Globus pallidus (tissue), 1 donor: Measurements from ENCODE around the gene SYT2.

Experiments
- DNase-seq: peaks from one replicate; pipeline ENCODE4 v3.0.0-alpha.2; 2015; ENCODE audit warnings: low spot score

The SYT2 gene

DNA sequence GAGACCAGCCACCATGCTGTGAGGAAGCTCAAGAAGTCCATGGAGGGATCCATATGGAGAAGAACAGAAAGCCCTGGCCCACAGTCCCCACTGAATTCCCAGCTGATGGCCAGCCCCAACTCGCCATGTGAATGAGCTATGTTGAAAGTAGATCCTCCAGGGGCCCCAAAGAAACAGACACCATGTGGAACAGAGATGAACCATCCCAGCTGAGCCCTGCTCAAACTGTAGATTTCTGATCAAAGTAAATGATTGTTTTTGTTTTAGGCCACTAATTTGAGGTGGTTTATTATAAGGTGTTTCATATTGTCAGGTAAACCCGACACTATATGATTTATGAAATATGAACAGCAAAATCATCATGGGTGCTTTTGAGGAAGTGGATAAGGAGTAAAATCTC, 32.8 kb downstream of the SYT2 start:
- no peak for DNase-seq

DNA sequence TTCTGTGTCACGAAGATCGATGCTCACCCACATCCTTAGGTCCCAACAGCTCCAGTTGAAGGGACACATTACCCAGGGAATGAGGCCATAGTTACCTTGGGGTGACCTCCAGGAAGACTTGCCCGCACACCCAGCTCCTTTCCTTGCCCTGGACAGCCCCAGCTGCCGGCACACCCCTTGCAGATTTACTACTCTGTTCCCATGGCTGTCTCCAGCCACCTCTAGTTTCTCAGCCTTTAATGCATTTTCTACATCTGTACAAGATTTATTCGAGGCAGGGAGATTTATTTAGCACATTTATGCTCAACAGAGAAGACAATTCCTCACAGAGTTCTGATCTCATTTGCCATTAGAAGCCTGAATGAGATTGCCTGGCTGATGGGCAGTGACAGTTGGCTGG, 36.7 kb downstream of the SYT2 start:
- DNase-seq = no peak

DNA sequence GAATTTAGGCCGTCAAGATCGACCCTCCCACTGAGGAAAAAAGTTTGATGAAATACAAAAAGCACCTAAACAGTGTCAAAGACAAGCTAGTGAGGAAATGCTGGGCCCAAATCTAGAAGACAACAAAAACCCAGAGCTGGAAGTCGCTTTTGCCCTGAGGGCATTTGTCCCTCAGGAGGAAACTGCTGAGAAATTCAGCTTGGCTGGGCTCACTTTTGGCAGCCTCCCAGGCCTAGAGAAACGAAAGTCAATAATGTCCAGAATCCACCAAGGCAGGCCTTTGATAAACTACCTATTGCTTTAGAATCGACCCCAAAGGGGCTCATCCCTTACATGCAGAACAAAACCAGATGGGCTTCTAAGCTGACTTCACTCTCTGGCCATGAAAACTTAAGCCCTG, 38.9 kb downstream of the SYT2 start:
- no peak for DNase-seq

DNA sequence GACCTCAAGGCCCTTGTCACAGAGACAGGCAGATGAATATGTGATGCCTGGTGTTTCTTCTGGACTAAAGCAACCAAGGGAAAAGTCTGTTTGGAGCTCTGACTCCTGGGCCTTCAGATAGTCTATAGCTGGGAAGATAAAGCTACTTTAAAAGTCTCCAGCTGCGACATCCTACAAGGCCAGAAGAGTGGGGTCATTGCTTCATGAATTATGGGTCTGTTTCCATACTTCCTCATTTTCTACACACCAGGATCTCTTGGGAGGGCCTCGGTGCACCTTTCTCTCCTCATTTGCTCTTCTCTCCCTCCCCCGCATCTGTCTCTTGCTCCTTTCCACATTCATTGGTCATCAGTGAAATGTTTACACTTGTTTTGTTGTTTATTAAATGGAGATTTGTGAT, 44.8 kb downstream of the SYT2 start:
- DNase-seq = no peak

DNA sequence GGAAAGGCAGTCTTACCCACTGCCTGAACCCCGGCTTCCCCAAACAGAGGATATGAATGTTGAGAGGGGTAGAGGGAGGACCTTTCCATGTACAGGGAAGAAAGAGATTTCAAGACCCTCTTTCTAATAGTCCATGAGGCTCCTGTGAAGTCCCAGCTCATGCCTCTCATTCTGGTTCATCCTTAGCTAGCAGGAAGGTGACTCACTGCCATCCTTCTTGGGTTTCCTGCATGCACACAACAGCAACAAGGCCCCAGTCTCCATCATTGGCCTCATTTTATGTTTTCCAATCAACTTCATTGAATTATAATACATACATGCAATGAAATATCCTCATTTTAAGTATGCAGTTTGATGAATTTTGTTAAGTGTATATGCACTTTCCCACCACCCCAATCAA, 46.2 kb downstream of the SYT2 start:
- DNase-seq = no peak

DNA sequence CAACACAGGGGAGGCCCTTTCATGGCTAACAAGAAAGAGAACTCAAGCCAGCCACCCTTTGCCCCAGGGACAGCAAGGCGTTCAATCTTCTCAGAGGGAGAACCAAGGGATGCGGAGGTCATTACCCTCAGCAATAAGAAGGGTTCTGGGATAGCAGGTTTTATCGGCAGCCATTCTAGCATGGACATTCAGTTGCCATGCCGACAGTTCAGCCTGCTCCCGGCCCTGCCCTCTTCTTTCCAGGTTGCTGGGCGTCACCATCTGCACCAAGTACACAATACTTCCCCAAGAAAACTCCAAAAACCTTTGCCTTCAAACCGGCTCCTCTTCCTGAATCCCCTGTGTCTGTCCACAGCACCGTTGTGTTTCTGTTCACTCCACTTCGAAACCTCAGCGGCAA, 47.1 kb downstream of the SYT2 start:
- DNase-seq = no peak

DNA sequence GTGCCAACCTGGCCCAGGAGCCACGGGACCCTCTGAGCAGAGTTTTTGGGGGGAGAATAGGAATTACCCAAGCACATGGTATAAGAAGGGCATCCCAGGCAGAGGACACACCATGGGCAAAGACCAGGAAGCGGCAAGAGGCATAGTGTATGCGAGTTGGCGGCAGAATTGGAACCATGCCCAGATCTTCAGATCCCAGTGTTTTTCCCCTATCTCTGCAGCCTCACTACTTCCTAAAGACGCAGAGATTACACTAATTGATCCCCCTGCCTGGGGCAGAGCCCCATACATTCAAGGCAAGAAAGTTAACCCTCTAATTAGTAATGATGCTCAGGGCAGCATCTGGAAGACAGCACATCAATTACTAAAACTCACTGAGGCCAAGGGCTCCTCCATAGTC, 48.2 kb downstream of the SYT2 start:
- no peak for DNase-seq

DNA sequence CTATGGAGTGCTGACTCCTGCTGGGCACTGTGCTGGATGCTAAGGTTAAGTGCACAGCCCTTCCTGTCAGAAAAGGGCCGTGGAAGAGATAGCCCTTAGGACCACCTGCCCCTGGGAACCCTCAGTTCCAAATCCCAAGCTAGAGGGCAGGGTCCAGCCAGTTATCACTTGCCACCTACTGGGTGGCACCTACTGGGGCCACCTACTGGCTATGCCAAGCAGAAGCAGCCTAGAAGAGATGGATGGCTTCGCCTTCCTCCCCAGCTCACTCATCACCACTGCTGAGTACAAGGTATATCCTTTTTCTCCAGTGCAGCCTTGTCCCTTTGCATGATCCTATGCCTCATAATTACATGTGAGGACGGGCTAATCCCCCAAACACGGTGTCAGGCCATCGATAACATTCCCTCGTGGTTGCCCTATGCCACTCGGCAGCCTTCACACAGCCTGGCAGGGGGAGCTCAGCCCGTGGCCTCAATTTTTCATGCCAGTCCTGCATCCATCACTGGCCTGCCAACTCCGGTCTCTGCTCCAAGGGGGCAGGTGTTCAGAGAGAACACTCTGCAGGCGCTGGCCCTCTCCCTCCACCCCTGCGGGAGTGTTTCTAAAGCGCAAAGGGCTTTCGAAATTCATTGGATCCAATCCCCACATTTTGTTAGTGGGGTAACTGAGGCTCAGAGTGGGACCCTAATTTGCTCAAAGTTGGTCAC, 49.0 kb downstream of the SYT2 start:
- no peak for DNase-seq

DNA sequence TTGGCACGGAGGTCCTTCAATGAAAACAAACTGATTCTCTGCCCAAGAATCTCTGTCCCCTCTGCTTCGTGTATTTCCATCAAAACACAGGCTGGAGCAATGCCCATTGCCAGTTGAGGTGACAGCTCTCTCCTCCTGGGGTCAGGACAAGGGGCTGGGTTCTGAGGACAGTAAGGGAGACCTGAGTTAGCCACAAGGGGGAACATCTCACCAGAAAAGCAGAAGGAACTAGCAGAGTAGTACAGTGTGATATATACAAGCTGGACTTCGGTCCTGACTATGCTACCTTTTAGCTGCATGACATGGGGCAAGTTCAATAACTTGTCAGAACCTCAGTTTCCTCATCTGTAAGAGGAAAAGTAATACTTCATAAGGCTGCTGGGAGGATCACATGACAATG, 50.3 kb downstream of the SYT2 start:
- no peak for DNase-seq

DNA sequence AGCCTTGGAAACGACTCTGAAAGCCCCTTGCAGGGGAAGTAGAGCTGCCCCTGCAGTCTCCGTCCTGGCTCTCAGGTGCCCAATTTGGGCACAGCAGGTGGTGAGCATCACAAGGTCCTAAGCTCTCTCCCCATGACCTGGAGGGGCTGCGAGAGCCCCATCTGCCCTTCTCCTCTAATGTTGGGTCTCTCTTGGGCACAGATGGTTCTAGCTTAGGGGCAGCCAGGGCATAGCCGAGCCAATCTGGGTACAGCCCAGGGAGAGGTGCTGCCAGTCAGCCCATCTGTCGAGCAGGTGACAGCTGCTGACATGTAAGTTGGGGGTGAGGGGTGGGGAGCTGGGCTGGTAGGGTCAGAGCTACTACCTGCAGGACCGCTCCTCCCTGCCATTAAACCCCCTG, 50.7 kb downstream of the SYT2 start:
- no peak for DNase-seq

DNA sequence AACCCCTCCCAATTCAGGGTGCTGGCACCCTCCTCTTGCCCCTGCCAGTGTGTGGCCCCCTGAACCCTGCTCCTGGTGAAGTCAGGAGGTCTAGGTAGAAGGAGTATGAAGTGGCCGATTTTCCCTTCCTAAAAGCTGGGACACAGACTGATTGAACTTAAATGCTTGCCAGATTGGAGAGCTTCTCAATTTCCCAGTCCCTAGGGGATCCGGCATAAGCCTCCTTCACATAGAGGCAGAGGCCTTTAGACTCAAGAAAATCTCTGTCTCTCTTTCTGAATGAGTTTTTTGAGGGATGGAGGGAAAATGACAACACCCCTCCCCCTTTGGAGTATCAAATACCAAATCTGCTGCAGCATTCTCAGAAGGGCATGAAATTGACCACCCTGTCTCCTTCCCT, 51.5 kb downstream of the SYT2 start:
- DNase-seq = no peak

DNA sequence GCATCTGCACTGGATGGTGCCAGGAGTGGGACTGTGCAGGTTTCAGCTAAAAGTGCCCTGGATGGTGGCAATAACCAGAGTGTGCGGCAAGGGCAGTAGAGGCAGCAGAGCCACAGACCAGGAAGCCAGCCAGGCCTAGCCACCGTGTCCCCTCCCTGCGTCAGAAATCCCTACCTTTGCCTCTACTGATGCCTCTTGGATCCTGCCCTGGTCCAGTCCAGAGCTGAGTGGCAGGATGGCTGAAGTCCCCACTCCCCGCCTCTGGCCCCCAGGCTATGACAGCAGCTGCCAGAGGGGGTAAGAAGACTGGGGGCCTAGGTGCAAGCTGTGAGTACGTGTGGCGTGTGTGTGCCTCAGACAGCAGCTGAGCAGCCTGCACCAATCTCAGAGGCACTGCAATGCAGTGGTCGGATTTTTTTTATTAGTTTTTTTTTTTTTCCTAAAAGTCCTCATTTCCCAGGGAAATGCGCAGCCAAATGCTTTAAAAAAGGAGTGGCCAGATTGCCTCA, 51.9 kb downstream of the SYT2 start:
- DNase-seq = no peak

DNA sequence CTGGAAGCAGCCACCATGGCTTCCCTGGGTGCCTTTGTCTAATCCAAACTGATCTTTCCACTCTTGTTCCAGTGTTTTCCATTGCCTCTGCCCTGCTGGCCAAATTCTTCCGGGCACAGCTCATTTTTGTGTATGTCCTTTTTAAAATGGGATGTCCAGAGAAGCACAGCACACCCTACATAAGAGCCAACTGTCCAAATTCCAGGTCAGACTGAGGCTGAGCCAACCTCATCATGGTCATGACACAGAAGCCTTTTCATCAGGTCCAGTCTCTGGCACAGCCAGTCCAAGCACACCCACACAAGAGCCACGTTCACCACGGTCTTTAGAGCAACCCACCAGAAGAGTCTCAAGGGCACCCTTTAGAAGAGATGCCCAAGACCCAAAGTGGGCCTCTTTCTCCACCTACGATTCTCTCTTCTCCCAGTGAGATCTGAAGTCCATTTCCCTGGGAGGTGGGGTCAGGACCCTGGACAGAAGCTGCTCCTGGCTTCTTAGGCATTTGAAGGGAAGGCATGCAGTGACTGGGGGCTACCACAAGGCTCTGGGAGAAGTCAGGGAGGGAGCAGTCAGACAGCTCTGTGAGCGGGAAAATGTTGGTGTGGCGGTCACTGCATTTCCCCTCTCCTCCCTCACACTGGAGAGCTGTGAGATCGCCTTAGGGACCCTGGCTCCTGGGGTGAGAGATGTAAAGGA, 53.2 kb downstream of the SYT2 start:
- DNase-seq = no peak

DNA sequence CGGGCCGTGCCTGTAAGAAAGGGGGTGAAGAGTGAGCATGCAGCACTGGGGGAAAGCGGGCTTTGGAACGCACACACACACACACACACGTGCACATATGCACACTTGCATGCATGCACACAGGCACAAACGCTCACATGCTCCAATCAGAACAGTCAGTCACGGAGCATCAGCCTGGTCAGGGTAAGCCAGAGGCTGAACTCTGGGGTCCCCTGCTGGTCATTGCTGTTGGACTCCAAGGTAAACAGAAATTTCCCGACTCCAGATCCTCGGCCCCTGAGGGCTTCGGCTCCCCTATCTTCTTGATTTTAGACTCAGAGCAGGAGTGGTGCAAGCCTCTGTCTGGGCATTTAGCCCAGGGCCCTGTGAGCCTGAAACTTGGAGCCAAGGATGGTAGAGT, 54.2 kb downstream of the SYT2 start:
- no peak for DNase-seq

DNA sequence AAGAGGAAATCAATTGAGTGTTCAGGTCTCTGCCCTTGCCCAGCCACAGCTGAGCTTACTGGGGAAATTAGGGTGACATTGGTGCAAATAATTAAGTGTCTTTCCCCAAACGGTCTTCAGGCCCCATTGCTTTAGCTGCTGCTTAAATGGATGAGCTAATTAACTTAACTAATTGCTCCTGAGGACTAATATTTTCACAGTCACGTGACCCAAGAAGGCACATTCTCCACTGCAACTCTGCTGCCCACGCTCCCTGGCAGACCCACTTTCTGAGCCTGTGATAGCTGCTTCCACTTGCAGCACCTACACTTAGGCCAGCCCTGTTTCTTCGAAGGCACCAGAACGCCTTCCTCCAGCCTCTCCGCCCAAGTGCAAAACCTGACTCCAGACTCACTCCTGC, 56.2 kb downstream of the SYT2 start:
- DNase-seq = no peak

DNA sequence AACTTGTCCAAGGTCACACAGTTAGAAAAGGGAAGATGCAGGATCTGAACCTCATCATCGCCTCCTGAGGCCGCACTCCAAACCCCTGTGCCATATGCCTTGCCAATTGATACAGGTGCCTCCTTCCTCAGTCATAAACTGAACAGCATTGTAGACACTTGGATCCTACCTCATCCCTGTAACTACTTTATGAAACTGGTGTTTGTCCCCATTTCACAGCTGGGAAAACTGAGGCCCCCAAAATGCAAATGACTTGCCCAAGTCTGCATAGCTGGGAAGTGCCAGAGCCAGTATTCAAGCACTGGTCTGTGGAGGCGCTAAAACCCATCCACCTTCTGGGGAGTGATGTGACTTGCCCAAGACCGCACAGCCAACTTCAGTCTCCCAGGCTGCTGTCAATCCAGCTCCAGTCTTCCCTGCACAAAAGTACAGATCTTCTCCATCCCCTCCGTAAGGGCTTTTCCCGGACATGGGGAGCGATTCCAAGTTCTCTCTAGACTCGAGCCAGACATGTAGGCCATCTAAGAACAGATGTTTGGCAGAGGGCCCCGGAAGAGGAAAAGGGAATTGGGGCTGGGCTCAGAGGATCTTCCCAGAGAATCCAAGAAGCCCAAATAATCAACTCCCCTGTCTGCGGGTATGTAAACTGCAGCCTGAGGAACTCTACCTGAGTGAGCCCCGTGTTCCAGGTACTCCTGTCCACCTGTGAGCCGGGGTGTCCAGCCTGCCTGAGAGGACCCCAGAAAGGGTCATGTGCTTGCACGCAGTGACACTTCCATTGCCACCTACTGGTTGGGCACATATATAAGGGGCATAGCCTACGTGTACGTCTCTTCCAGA, 60.5 kb downstream of the SYT2 start:
- DNase-seq = no peak

DNA sequence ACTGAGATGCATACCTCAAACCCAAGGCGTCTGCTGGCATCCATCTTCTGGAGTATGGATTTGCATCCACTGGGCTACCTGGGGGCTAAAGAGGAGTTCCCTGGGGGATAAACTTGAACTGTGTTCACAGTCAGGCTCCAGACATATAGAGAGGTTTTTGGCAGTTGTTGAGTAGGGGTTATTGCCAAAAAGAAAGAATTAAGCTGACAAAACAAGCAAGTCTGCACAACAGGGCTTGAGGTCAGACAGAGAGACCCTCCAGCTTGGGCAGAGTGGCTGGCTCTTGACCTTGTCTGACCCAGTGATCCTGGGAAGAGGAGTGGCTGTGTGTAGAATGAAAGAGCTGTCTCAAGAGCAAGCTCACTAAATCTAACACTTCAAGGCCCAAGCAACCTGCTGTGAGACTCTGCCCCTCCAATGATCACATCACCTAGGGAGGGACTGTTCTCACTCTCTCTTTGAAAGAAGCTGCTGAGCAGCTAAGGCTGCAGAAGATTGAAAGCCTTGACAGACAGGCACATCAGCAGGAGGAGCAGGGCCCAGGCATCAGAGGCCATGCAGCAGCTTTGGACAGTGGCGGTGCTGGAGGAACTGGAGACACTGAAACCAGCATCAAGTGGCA, 61.5 kb downstream of the SYT2 start:
- no peak for DNase-seq

DNA sequence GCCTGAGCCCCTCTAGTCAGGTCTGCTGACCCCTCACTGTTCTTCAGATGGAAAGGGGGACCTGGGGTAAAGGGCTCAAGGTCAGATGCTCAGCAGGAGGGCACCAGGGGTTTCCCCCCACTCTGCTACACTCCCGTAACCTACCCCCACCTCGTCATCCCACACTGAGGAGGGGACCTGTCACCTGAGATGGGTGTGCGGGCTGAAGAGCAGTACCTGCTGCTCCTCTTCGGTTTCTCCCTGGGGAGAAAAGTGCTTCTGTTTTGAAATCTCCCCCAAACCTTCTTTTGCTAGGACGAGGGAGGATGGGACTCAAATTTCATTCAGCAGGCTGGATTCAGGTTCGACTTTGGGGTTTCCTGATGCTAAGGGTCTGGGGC, 65.2 kb downstream of the SYT2 start:
- DNase-seq = no peak

DNA sequence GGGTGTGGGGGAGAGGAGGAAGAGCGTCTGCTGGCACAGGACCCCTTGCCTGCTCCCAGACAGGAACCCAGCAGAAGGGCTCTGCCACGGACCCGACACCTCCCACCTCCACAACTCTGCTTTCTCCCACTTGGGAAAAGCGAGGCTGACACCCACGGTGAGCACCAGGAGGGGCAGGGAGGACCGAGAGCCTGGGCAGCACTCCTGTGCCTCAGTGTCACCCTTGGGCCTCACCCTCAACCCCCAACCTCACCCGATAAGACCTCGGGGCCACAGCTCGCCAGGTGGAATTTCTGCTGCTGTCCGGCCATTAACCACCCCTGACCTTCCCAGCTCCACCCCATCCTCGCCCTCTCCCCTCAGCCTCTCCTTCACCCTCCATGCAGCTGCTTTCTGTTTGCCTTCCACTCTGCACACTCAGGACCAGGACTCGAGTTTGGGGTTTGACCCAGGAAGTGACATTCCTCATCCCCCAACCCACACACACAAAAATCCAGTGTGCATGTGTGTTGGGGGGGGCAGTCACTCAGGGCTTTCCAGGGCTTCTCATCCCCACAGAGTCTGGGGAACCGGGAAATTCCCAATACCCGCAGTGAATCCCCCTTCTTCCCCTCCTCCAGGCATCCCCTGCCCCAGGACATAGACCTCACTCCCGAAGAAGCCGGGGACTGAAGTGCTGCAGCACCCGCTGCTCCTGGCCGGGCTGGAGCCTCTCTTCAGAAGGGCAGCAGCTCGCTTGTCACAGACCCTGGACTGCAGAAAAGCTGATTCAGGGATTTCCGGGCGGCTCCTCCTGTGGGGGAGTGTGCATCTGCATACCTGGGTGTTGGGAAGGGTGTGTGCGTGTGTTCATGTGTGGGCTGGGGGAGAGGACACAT, 65.8 kb downstream of the SYT2 start:
- DNase-seq = no peak

DNA sequence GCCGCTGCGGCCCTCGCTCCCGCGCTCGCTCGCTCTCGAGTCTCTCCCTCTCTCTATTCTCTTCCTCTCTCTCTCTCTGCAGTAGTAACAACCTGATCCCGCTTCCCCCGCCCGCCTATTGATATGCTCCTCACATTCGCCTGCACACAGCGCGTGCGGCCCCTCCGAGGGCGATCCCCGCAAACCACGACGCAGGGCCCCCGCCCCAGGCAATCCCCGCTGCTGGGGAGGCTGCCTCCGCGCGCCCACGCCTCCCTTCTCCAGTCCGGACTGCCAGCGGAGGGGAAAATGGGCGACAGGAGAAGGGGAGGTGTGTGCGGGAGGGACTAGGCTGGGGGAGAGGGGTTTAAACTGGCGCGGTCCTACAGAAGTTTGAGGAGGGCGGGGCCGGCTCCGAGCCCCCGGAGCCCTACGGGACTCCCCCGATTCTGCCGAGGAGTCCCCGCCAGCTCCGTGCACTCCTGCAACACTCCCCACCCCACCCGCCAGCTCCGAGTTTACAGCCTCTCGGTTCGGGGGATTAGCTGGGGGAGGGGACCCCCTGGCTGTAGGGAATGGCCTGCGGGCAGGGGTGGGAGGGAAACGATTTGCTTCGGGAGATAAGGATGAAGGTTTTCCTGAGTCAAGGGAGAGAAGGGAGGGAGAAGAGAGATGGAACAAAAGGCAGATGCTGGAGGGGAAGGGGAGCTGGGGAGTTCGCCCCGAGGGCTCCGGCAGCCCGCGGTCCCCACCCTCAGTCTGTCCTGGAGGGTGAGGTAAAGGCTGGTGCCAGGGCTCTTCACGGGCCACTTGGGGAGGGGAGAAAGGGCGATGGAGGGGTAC, 66.6 kb downstream of the SYT2 start:
- no peak for DNase-seq
